GM19025 (cell line): Measurements from ENCODE around the gene PGAM1.
"Not testable (repeated sequence)": the region's sequence is repeated elsewhere in the genome, so short reads cannot be mapped to it uniquely, and the experiment has no call there.

ENCODE experiments used
- ATAC-seq: cut with Tn5 transposase; IDR thresholded peaks from one replicate; pipeline ENCODE4 v1.9.1; 2021; ENCODE audit warnings: mild to moderate bottlenecking, low read depth, moderate library complexity; ENCODE audit not compliant: unreplicated experiment

The PGAM1 gene

GRCh38 chr10:97407211-97407951 is 18.6 kb upstream of the PGAM1 start:
- peak; percentile 90 for ATAC-seq

GRCh38 chr10:97407952-97408248 is 18.1 kb upstream of the PGAM1 start:
- no peak for ATAC-seq

- ATAC-seq: no peak
Measured at GRCh38 chr10:97408496-97408992, 17.4 kb upstream of the PGAM1 start.

- ATAC-seq: no peak
Measured at GRCh38 chr10:97411406-97411805, 14.6 kb upstream of the PGAM1 start.

GRCh38 chr10:97412891-97413304 is 13.1 kb upstream of the PGAM1 start:
- no peak for ATAC-seq

- ATAC-seq: no peak
Measured at GRCh38 chr10:97416565-97416964, 9.4 kb upstream of the PGAM1 start.

- not testable (repeated sequence) for ATAC-seq
Measured at GRCh38 chr10:97423757-97424098, 2.3 kb upstream of the PGAM1 start.

- no peak for ATAC-seq
Measured at GRCh38 chr10:97426776-97427570, 982 bp downstream of the PGAM1 start.

GRCh38 chr10:97427571-97428179 is 1.7 kb downstream of the PGAM1 start:
- ATAC-seq: no peak

GRCh38 chr10:97428572-97428981 is 2.6 kb downstream of the PGAM1 start:
- ATAC-seq: no peak

- no peak for ATAC-seq
Measured at GRCh38 chr10:97434055-97434454, 8.1 kb downstream of the PGAM1 start.

GRCh38 chr10:97434557-97434956 is 8.6 kb downstream of the PGAM1 start:
- no peak for ATAC-seq

GRCh38 chr10:97435211-97435610 is 9.2 kb downstream of the PGAM1 start:
- no peak for ATAC-seq

GRCh38 chr10:97442277-97442676 is 16.3 kb downstream of the PGAM1 start:
- no peak for ATAC-seq

- ATAC-seq: no peak
Measured at GRCh38 chr10:97444212-97444611, 18.2 kb downstream of the PGAM1 start.

GRCh38 chr10:97445357-97445721 is 19.3 kb downstream of the PGAM1 start:
- ATAC-seq: no peak

GRCh38 chr10:97445722-97446639 is 20.0 kb downstream of the PGAM1 start, which contains the start of the genes EXOSC1 and ZDHHC16:
Gene EXOSC1 (minus strand): TSS chr10:97446006. CDS start chr10:97445985, 21 bp downstream.
Gene ZDHHC16 (plus strand): TSS chr10:97446175. CDS start chr10:97451676, 5,501 bp downstream.
- peak; percentile 97 for ATAC-seq

- ATAC-seq: no peak
Measured at GRCh38 chr10:97450828-97451227, 24.8 kb downstream of the PGAM1 start.

GRCh38 chr10:97451605-97452004 is 25.6 kb downstream of the PGAM1 start:
- ATAC-seq: no peak

GRCh38 chr10:97452352-97452751 is 26.4 kb downstream of the PGAM1 start:
- no peak for ATAC-seq
